ENCODE data around the gene SLC38A1.

The SLC38A1 gene

GRCh38 chr12:46219877-46220655 lies 48.8 kb downstream of the SLC38A1 start:
- TF ChIP-seq, protein P1, sequence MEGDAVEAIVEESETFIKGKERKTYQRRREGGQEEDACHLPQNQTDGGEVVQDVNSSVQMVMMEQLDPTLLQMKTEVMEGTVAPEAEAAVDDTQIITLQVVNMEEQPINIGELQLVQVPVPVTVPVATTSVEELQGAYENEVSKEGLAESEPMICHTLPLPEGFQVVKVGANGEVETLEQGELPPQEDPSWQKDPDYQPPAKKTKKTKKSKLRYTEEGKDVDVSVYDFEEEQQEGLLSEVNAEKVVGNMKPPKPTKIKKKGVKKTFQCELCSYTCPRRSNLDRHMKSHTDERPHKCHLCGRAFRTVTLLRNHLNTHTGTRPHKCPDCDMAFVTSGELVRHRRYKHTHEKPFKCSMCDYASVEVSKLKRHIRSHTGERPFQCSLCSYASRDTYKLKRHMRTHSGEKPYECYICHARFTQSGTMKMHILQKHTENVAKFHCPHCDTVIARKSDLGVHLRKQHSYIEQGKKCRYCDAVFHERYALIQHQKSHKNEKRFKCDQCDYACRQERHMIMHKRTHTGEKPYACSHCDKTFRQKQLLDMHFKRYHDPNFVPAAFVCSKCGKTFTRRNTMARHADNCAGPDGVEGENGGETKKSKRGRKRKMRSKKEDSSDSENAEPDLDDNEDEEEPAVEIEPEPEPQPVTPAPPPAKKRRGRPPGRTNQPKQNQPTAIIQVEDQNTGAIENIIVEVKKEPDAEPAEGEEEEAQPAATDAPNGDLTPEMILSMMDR (IDR thresholded peaks at IDR 0.05; ENCODE audit: low read depth, low read length), result no peak
- DNase-seq (ENCODE audit: extremely low read depth, low read depth), result peak; percentile 55

DNA sequence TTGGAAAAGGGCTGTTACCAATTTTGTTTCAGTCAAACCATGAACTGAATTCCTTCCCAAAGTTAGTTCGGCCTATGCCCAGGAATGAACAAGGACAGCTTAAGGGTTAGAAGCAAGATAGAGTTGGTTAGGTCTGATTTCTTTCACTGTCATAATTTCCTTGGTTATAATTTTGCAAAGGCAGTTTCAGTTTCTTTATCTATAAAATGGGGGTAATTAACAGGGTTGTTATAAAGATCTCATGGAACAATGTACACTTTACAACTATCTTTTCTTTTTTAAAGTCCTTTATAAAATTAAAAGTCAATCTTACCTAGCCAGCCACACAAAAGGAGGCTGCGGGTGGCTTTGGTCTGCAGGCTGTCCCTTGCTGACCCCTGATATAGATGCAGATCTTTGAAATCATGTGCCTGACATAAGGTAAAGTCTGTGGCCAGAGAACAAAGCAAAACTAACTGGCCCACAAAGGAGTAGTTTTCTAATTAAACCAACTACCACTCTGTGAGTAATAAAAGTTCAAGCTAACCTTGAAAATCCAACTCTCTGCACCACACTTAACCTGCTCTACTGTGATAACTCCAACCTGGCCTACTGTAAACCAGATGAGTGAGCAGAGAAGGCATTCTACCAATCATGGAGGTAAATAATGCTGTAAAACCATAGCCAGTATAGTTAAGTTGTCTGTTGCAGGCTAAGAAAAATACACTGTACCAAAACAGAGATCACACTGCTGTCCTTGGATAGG lies 49.5 kb downstream of the SLC38A1 start:
- TF ChIP-seq, protein P1 (IDR thresholded peaks at IDR 0.05; ENCODE audit: low read depth, low read length), result no peak
- no peak for DNase-seq (ENCODE audit: extremely low read depth, low read depth)

DNA sequence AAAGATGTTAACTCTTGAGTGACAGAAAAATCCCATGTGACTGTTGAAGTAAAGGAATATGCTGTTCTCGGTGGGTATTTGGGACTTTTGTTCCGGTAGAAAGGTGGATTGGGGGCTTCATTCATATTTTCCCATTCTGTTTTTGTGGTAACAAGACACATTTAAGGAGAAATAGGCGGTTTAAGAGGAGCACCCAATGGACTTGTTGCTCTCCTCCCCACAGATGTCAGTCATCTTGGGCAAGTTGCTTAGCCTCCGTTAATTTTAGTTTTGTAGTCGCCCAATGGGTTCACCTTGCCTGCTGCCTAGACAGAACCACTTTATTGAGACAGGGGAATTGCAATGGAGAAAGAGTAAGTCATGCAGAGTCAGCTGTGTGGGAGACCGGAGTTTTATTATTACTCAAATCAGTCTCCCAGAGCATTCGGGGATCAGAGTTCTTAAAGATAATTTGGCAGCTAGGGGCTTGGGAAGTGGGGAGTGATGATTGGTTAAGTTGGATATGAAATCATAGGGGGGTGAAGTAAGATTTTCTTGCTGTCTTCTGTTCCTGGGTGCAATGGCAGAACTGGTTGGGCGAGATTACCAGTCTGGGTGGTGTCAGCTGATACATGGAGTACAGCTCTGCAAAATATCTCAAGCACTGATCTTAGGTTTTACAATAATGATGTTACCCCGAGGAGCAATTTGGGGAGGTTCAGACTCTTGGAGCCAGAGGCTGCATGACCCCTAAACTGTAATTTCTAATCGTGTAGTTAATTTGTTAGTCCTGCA lies 50.3 kb downstream of the SLC38A1 start:
- TF ChIP-seq, protein P1 (IDR thresholded peaks at IDR 0.05; ENCODE audit: low read depth, low read length), result no peak

GRCh38 chr12:46217541-46218321 lies 51.1 kb downstream of the SLC38A1 start:
- TF ChIP-seq, protein P1 (IDR thresholded peaks at IDR 0.05; ENCODE audit: low read depth, low read length), result no peak
- DNase-seq (ENCODE audit: extremely low read depth, low read depth), result no peak

More for the DNA sequence above, 50.3 kb downstream of the SLC38A1 start:
- DNase-seq (ENCODE audit: extremely low read depth, low read depth), result no peak

- DNase-seq (ENCODE audit: extremely low read depth, low read depth), result no peak
- TF ChIP-seq, protein P1 (IDR thresholded peaks at IDR 0.05; ENCODE audit: low read depth, low read length), result no peak
Measured at GRCh38 chr12:46214668-46215436, 54.0 kb downstream of the SLC38A1 start.
